ENCODE data around the gene DLGAP1.

GRCh38 chr18:3993941-3994687 lies 461.0 kb downstream of the DLGAP1 start:
- TF ChIP-seq CTCF (IDR thresholded peaks at IDR 0.05) (no peak), EP300 (IDR thresholded peaks at IDR 0.05; ENCODE audit: borderline replicate concordance in 1 of 2, low read depth in 1 of 2, low read length in 1 of 2) (no peak), POLR2AphosphoS5 (IDR thresholded peaks at IDR 0.05; ENCODE audit: low read depth, low read length) (no peak), PBX3 (IDR thresholded peaks at IDR 0.05) (no peak), NRF1 (IDR thresholded peaks at IDR 0.05; ENCODE audit: low read depth, low read length) (no peak), JUND (IDR thresholded peaks at IDR 0.05) (no peak), RAD21 (IDR thresholded peaks at IDR 0.05; ENCODE audit: low read length) (no peak)
- TF ChIP-seq, protein P1, sequence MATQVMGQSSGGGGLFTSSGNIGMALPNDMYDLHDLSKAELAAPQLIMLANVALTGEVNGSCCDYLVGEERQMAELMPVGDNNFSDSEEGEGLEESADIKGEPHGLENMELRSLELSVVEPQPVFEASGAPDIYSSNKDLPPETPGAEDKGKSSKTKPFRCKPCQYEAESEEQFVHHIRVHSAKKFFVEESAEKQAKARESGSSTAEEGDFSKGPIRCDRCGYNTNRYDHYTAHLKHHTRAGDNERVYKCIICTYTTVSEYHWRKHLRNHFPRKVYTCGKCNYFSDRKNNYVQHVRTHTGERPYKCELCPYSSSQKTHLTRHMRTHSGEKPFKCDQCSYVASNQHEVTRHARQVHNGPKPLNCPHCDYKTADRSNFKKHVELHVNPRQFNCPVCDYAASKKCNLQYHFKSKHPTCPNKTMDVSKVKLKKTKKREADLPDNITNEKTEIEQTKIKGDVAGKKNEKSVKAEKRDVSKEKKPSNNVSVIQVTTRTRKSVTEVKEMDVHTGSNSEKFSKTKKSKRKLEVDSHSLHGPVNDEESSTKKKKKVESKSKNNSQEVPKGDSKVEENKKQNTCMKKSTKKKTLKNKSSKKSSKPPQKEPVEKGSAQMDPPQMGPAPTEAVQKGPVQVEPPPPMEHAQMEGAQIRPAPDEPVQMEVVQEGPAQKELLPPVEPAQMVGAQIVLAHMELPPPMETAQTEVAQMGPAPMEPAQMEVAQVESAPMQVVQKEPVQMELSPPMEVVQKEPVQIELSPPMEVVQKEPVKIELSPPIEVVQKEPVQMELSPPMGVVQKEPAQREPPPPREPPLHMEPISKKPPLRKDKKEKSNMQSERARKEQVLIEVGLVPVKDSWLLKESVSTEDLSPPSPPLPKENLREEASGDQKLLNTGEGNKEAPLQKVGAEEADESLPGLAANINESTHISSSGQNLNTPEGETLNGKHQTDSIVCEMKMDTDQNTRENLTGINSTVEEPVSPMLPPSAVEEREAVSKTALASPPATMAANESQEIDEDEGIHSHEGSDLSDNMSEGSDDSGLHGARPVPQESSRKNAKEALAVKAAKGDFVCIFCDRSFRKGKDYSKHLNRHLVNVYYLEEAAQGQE (IDR thresholded peaks at IDR 0.05; ENCODE audit: low read depth, low read length): no peak
- TF ChIP-seq, protein P2, sequence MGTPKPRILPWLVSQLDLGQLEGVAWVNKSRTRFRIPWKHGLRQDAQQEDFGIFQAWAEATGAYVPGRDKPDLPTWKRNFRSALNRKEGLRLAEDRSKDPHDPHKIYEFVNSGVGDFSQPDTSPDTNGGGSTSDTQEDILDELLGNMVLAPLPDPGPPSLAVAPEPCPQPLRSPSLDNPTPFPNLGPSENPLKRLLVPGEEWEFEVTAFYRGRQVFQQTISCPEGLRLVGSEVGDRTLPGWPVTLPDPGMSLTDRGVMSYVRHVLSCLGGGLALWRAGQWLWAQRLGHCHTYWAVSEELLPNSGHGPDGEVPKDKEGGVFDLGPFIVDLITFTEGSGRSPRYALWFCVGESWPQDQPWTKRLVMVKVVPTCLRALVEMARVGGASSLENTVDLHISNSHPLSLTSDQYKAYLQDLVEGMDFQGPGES (IDR thresholded peaks at IDR 0.05; ENCODE audit: low read depth, low read length): no peak
- TF ChIP-seq, protein P3, sequence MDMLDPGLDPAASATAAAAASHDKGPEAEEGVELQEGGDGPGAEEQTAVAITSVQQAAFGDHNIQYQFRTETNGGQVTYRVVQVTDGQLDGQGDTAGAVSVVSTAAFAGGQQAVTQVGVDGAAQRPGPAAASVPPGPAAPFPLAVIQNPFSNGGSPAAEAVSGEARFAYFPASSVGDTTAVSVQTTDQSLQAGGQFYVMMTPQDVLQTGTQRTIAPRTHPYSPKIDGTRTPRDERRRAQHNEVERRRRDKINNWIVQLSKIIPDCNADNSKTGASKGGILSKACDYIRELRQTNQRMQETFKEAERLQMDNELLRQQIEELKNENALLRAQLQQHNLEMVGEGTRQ (IDR thresholded peaks at IDR 0.05; ENCODE audit: borderline replicate concordance, low read depth, low read length): no peak
